Measurements from ENCODE around the gene EVA1A. TPM values are rescaled to one million over a fixed set of nuclear protein-coding genes. Genes with fewer than 3 reads are reported as not detected.

The EVA1A gene
- total and polyA plus RNA-seq, 2 of the 8 experiments (the other 6 are each of a cell fraction or from before 2014, with no cell fraction given): 2.4 to 4.3 TPM

DNA sequence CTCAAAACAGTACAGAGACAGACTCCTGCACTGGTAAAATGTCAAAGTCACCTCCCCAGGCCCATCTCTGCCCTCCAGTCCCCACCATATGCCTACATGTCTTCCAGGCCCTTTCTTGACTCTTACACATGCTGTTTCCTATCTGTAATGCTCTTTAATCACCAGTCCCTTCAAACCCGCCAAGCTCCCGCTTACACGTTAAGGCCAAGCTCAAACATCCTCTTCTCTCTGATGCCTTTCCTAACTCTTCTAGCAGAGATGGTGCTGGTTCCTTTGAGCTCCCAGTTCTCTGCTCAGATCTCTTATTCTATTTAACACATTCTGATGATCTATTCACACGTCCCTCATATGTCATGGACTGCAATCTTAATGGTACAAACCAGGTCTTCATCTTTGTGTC lies 5.0 kb downstream of the EVA1A start (continued):
- no peak for TF ChIP-seq EP300 (IDR thresholded peaks at IDR 0.05; ENCODE audit: borderline replicate concordance in 1 of 2, low read depth in 2 of 2, low read length in 2 of 2)
- TF ChIP-seq KDM5A (IDR thresholded peaks at IDR 0.05; ENCODE audit: low read length): no peak
- TF ChIP-seq CHD2 (IDR thresholded peaks at IDR 0.05; ENCODE audit: low read length): no peak
- no peak for TF ChIP-seq CBX8 (IDR thresholded peaks at IDR 0.05; ENCODE audit: borderline replicate concordance, low read depth, low read length)
- TF ChIP-seq SRF (IDR thresholded peaks at IDR 0.05; ENCODE audit: low read depth, low read length): no peak

All from H1 (cell line).